ENCODE results near the gene COL4A2.

Gene COL4A2

GRCh38 chr13:110291286-110291685, 15.8 kb upstream of the COL4A2 start:
- ChIA-PET CTCF (interaction anchor here (0.7 kb wide), 1 partner anchor 12 kb away, joined by 3 read pairs; no protein-coding TSS in a partner anchor), POLR2A (no interaction called here)
- Histone ChIP-seq H3K9me3 (ENCODE audit: control insufficient read depth, insufficient read depth, low read depth, low read length) (no peaks in the 10 kb centered on the region), H3K27ac (ENCODE audit: extremely low read depth, low read depth, low read length) (no peak overlapping the region), H3K4me3 (ENCODE audit: low read depth, low read length) (no peak overlapping the region), H3K36me3 (ENCODE audit: control insufficient read depth in 2 of 2, insufficient read depth in 1 of 2, low read length in 2 of 2) (no peaks in the 10 kb centered on the region), H3K4me1 (ENCODE audit: control insufficient read depth, insufficient read depth, low read length) (no peaks in the 10 kb centered on the region)
- TF ChIP-seq SCRT2 (tag by site-specific recombination; IDR thresholded peaks at IDR 0.05), result no peak
- no peak for TF ChIP-seq ZNF335 (tag by site-specific recombination; conservative IDR thresholded peaks at IDR 0.05)
- TF ChIP-seq ZNF350 (tag by site-specific recombination; IDR thresholded peaks at IDR 0.05), result no peak
- TF ChIP-seq HOXA7 (CRISPR knock-in tag; IDR thresholded peaks at IDR 0.05; ENCODE audit: borderline replicate concordance), result no peak
- no peak for TF ChIP-seq ZNF529 (tag by site-specific recombination; IDR thresholded peaks at IDR 0.05; ENCODE audit: insufficient replicate concordance)
- TF ChIP-seq ZNF488 (tag by site-specific recombination; IDR thresholded peaks at IDR 0.05), result no peak
- no peak for TF ChIP-seq ZNF555 (tag by site-specific recombination; conservative IDR thresholded peaks at IDR 0.05)
- no peak for TF ChIP-seq ZNF394 (tag by site-specific recombination; IDR thresholded peaks at IDR 0.05; ENCODE audit: borderline replicate concordance)
- no peak for TF ChIP-seq BCL11A (tag by site-specific recombination; IDR thresholded peaks at IDR 0.05; ENCODE audit: low read depth)
- TF ChIP-seq ZNF16 (tag by site-specific recombination; IDR thresholded peaks at IDR 0.05; ENCODE audit: low read depth), result no peak
- no peak for TF ChIP-seq ZNF239 (tag by site-specific recombination; IDR thresholded peaks at IDR 0.05)
- TF ChIP-seq ZNF513 (tag by site-specific recombination; IDR thresholded peaks at IDR 0.05), result no peak

- POLR2A ChIA-PET, result no interaction called here
These were observed 14.0 kb upstream of the COL4A2 start for GRCh38 chr13:110293037-110293436.

More at GRCh38 chr13:110293037-110293436, 14.0 kb upstream of the COL4A2 start:
- H3K4me1 ChIP-seq (ENCODE audit: control insufficient read depth, insufficient read depth, low read length), result no peaks in the 10 kb centered on the region
- CTCF ChIA-PET, result no interaction called here
- H3K27ac ChIP-seq (ENCODE audit: extremely low read depth, low read depth, low read length), result no peak overlapping the region
- no peaks in the 10 kb centered on the region for H3K36me3 ChIP-seq (ENCODE audit: control insufficient read depth in 2 of 2, insufficient read depth in 1 of 2, low read length in 2 of 2)
- TF ChIP-seq ZNF658 (tag by site-specific recombination; IDR thresholded peaks at IDR 0.05) (no peak), ZNF155 (tag by site-specific recombination; IDR thresholded peaks at IDR 0.05) (no peak), ZNF626 (tag by site-specific recombination; IDR thresholded peaks at IDR 0.05) (no peak), ZNF645 (tag by site-specific recombination; IDR thresholded peaks at IDR 0.05) (no peak), ZNF473 (tag by site-specific recombination; IDR thresholded peaks at IDR 0.05) (no peak), MZF1 (tag by site-specific recombination; IDR thresholded peaks at IDR 0.05; ENCODE audit: borderline replicate concordance) (no peak), ZSCAN4 (tag by site-specific recombination; IDR thresholded peaks at IDR 0.05) (no peak), GFI1B (tag by site-specific recombination; IDR thresholded peaks at IDR 0.05) (no peak), SALL2 (tag by site-specific recombination; IDR thresholded peaks at IDR 0.05; ENCODE audit: borderline replicate concordance) (no peak), HOXA7 (CRISPR knock-in tag; IDR thresholded peaks at IDR 0.05; ENCODE audit: borderline replicate concordance) (no peak), ZBTB21 (tag by site-specific recombination; IDR thresholded peaks at IDR 0.05) (no peak), ZNF521 (tag by site-specific recombination; IDR thresholded peaks at IDR 0.05) (no peak)
- no peaks in the 10 kb centered on the region for H3K9me3 ChIP-seq (ENCODE audit: control insufficient read depth, insufficient read depth, low read depth, low read length)
- H3K4me3 ChIP-seq (ENCODE audit: low read depth, low read length), result no peak overlapping the region
